GM21576 (cell line): ENCODE data around the gene HTR3D.
"Not testable (repeated sequence)": the region's sequence is repeated elsewhere in the genome, so short reads cannot be mapped to it uniquely, and the experiment has no call there.

ENCODE experiments used
- ATAC-seq: cut with Tn5 transposase; IDR thresholded peaks from one replicate; pipeline ENCODE4 v1.9.1; 2021; ENCODE audit warnings: mild to moderate bottlenecking, moderate library complexity; ENCODE audit not compliant: unreplicated experiment

The HTR3D gene

DNA sequence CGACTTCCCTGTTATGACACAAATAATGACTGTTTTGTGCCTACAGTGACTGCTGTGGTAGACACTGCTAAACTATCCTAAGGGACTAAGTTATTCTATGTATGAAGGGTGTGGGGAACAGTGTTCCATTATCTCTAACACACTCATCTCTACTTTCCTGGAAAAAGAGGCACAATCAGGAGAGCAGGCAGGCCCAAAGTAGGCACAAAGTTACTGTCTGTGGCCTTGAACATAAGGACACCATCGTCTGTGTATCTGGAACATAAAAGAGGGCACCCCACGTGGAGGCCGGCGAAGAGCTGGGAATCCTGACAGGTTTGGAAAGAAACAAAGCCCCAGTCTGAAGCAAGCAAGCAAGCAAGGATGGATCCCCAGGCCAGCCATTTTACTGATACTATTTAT is 15.4 kb upstream of the HTR3D start:
- ATAC-seq: no peak

DNA sequence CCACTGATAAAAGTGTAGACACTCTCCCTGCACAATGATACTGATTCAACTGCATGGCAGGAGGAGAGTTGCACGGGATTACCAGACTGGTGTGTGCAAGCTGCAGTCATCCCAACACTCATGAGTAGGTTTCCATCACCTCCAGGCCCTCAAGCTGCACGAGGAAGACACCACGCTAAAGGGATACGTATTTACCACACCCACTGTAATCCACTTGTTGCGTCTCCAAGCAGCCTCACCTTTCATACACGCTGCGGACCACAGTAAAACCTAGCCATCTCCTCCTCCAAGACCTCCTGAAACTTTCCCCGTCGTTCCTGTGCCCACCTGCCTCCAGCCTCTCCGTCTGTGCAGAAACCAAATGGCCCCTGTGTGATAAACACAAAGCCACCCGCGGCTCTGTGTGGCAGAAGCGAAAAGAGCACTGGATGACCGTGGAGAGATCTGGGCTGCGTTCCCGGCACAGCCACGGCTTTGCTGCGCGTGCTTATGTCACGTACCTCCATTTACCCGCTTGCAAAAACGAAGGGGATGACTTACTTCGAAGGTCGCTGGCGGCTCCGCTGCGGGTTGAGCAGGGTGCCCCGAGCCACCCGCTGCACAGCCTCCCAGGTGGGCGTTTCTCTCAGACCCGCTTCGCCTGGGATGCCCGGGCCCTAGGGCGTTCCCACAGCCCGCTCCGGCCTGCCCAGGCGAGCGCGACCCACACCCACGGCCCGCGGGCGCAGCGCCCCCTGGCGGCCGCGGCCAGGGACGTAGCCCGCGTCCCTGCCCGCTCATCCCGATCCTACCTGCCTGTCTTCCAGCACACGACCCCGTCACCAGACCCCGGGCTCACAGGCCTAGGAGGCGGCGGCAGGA is 14.5 kb upstream of the HTR3D start:
- peak; percentile 54 for ATAC-seq

DNA sequence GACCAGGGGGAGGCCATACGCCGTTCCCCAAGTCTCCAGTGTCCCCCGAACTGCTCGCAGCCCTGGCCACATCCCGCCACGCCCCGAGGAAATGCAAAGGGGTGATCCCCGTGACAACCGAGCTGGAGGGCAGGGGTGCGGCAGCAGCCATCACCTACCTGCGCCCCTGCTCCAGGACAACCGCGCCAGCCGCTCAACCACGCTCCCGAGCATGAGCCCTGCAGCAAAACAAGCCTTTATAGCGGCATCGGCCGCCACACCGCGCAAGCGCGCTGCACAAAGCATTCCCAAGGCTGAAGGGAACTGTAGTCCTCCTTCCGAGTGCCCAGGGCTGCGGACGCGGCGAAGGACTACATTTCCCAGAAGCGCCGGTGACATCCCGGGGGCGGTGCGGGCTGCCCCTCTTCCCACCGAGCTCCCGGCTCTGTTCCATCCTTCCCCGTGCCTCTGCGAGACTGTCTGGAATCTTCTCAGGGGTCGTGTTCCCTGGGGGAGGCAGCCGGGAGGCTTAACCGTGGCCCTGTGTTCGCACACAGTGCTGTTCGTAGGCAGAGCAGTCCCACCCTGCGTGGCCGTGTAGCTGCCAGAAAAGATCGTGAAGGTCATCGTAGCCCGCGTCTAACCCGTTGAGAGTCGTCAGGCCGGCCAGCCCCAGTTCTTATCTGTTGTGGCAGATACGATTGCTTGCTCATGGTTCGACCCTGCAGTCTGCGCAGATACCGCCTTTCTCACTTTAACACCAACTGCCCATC is 13.7 kb upstream of the HTR3D start, which contains the start of gene ABCC5:
ABCC5 (minus strand) TSS at position 213 of the 752 bp plus-strand sequence. CDS start 3,492 bp downstream, outside the sequence.
- ATAC-seq: peak; percentile 98

DNA sequence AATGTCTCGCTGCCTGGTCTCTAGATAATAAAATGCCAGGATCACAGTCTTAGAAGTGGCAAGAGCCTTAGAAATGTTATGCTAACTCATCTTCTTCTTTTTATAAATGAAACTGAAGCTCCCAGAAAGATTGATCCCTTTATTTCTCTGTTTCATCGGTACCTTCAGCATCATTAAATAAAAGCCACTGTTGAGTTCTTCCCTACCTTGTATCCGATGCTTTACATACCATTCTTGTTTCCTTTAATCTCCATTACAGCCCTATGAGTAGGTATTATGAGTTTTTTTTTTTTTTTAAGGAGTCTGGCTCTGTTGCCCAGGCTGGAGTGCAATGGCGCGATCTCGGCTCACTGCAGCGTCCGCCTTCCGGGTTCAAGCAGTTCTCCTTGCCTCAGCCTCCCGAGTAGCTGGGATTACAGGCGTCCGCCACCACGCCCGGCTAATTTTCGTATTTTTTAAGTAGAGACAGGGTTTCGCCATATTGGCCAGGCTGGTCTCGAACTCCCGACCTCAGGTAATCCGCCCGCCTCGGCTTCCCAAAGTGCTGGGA is 13.0 kb upstream of the HTR3D start:
- no peak for ATAC-seq

DNA sequence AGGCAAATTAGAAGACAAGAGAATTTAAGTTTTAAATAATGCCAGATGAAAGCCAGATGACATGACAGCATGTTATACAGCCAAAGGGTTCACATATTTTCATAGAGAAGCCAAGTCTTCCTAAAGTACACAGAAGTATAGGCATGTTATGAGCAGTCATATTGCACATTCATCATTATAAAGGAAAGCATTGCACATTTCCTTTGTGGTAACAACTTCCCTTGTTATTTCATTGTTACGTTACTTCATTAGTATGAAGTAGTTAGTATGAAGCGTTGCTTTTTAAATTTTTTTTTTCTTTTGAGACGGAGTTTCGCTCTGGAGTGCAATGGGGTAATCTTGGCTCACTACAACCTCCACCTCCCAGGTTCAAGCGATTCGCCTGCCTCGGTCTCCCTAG is 9.2 kb upstream of the HTR3D start:
- no peak for ATAC-seq

DNA sequence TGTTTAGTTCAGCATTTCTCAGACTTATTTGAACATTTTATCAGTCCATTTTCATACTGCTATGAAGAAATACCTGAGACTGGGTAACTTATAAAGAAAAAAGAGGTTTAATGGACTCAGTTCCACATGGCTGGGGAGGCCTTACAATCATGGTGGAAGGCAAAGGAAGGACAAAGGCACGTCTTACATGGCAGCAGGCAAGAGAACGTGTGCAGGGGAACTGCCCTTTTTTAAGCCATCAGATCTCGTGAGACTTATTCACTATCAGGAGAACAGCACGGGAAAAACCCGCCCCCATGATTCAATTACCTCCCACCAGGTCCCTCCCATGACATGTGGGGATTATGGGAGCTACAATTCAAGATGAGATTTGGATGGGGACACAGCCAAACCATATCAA is 6.3 kb upstream of the HTR3D start:
- ATAC-seq: not testable (repeated sequence)

DNA sequence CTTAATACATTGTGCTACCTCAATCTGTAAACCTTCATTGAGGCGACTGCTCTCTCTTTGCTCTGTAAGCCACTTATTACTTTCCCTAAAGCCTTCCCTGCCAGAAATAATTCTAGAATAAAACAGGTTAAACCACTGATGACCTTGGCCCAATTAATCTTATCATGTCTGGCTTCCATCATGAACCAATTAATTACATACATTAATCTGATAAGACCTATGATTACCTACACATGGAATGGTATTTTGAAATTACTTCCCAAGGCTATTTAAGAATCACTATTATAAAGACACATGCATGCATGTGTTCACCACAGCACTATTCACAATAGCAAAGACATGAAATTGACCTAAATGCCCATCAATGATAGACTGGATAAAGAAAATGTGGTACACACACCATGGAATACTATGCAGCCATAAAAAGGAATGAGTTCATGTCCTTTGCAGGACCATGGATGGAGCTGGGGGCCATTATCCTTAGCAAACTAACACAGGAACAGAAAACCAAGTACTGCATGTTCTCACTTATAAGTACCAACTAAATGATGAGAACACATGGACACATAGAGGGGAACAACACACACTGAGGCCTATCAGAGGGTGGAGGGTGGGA is 3.2 kb upstream of the HTR3D start:
- not testable (repeated sequence) for ATAC-seq

DNA sequence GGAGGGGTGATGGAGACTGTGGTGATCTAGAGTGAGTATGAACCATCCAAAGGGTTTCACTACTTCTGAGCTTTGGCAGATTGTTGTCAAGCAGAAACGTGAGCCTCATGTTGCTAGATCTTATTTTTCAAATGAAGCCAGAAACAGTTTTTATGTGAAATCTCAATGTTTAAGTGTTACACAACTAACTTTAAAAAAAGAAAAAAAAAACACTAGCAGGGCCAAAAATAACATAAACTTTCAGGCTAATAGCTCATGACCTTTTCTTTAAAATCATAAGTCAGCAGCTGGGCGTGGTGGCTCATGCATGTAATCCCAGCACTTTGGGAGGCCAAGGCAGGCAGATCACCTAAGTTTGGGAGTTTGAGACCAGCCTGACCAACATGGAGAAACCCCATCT is 2.1 kb upstream of the HTR3D start:
- no peak for ATAC-seq

DNA sequence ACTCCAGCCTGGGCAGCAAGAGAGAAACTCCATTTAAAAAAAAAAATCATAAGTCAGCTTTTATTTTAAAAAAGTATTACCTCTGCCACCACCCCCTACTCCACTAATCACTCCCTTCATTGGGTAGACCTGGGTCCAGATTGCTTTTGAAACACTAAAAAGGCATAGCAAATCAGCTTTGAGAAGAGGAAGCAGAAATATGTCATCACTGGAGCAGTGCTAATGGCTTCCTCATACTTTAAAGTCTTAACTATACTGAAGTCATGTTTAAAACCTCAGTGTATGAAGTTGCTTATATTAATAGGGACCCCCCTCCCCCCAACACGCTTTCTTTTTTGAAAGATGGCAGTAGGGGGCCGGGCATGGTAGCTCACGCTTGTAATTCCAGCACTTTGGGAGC is 1.0 kb upstream of the HTR3D start:
- no peak for ATAC-seq

DNA sequence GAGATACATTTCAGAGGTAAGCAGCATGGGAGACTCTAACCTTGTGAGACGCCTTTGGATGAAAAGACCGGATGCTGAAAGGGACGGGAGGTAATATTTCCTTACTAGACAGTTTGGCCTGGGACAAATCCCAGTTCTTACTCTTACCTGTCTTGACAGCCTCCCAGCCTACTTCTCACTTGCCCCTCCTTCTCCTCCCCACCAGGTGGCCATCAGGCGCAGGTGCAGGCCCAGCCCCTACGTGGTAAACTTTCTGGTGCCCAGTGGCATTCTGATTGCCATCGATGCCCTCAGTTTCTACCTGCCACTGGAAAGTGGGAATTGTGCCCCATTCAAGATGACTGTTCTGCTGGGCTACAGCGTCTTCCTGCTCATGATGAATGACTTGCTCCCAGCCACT is 6.3 kb downstream of the HTR3D start:
- no peak for ATAC-seq

DNA sequence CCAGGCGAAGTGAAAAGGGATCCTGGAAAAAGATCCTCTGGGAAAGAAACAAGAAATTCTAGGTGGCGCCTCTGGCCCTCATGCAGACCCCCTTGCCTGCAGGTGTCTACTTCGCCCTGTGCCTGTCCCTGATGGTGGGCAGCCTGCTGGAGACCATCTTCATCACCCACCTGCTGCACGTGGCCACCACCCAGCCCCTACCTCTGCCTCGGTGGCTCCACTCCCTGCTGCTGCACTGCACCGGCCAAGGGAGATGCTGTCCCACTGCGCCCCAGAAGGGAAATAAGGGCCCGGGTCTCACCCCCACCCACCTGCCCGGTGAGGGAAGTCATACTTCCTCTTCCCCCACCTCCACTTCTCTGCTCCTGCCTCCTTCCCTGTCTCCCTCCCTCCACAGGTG is 6.8 kb downstream of the HTR3D start:
- not testable (repeated sequence) for ATAC-seq

DNA sequence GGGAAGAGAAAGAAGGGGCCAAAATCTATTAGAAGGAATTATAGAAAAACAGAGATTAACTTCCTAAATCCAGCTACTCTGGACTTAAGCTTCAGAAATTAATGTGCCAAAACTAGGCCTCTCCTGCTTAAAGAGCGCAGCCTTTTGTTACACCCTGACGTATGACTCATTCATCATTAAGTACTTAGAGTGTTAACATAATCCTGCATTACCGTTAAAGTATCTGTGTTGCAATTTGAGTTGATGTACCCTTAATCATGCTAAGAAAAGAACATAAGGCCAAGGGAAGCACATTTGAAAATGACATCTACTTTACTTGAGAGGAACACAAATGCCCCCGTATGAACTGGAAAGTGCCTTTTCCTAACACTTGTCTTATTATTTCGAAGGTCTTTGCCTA is 7.9 kb downstream of the HTR3D start:
- no peak for ATAC-seq

DNA sequence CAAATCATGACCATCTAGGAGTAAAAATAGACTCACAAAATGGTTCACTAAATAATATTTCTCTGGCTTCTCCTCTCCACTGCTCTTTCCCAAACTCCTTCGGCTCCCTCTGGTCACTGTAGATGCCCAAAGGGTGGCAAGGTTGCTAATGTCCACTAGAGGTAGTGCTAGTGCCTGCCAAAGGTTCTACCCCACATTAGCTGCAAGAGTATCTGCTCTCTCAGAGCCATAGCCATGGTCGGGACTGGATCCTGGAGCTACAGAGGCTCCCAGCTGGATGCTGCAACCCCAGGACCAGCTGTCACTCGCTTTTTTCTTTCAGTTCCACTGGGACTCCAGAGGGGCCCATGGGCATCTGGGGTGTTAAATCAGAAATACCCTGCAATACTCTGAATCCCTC is 8.5 kb downstream of the HTR3D start:
- no peak for ATAC-seq

DNA sequence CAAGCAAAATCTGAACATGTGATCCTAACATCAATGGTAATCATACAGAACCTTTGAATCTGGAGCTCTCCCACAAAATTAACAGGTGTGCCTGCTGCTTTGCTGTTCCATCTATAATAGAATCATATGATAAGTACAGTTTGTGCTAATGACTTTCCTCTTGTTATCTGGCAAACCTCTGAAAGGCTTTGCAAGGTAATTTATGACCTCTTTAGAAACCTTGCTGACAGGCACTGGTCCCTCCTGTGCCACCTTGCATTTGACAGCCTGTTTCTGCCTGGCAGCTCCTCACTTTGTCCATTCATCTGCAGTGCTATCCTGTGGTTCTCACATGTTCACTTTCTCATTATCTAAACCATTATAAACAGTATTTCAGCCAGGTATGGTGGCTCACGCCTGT is 11.1 kb downstream of the HTR3D start:
- ATAC-seq: no peak

DNA sequence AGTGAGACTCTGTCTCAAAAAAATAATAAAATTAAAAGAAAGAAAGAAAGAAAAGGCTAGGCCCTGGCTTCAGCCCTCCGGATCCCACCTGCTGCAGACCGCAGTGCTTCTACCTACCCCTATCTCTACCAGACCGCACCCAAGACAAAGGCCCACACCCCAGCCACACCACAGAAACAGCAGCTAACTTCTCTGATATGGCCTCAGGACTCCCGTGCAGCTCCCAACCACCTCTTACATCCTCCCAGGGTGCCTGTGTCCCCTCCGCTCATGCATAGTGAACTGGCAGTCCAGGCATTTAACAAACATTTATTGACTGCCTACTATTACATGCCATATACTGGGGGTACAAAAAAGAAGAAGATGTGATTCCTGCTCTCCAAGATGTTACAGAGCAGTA is 14.5 kb downstream of the HTR3D start:
- no peak for ATAC-seq

DNA sequence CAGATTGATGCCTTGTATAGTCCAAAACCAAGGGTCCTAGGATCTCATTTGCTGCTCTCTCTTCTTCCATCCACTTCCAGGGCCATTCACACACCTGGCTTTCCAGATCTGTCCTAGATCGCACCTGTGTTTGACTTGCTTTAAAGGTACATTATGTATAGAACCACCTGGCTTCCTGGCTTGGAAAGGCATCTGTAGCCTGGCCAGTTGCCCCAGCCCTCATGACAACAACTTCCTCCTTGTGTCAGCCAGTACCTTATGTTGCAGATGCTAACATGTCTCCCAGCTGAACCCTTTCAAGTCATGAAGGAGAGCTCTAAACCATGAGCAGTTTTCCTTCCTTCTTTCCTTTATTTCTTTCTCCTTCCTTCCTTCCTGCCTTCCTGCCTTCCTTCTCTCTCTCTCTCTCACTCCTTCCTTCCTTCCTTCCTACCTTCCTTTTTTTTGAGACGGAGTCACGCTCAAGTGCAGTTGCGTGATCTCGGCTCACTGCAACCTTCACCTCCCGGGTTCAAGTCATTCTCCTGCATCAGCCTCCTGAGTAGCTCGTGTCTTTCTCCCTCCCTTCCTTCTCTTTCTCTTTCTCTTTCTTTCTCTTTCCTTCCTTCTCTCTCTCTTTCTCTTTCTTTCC is 18.8 kb downstream of the HTR3D start:
- no peak for ATAC-seq

DNA sequence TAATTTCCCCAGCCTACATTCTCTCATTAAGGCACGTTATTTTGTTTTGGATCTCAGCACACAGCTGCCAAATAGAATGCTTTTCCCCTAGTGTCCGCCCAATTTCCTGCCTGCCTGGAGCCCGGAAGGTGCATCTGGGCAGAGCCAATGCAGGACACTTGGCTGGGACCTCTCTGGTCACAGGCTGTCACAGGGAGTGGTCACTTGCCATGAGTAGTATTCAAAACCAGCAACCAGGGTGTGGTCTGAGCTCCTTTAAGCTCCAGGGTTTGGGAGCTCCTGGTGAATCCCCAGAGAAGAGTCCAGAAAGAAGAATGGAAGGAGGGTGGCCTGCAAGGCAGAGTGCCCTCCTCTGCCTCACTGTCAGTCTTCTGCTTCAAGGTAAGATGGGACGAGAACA is 21.2 kb downstream of the HTR3D start, which contains the start of gene HTR3C:
HTR3C (plus strand) TSS at position 281 of the 400 bp plus-strand sequence; CDS start at position 315, 34 bp downstream.
- ATAC-seq: no peak

DNA sequence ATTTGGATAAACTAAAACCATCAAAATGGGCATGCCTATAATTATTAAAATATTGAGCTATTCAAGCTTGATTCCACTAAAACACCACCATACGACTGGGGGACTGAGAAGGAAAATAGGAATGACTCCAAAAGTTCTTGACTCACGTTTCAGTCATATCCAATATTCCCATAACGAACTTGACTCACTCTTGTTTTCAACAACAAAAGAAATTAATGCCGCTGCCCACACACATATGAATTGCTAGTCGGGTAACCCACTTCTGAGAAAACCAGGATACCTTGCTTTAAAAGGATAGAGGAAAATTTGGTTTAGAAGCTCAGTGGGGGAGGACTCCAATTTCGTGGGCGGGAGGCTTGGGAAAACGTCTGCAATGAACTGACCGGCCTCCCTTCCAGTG is 26.5 kb downstream of the HTR3D start:
- ATAC-seq: no peak

DNA sequence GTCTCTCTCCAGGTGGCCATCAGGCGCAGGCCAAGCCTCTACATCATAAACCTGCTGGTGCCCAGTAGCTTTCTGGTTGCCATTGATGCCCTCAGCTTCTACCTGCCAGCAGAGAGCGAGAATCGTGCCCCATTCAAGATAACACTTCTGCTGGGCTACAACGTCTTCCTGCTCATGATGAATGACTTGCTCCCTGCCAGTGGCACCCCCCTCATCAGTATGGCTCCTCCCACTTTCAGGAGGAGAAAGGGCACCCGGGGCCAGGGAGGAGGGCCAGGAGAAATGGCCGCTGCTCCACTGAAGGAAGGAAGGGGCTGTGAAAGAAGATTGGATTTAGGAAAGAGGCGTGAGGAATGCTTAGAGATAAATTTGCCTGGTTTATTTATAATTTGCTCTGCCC is 27.9 kb downstream of the HTR3D start:
- no peak for ATAC-seq

DNA sequence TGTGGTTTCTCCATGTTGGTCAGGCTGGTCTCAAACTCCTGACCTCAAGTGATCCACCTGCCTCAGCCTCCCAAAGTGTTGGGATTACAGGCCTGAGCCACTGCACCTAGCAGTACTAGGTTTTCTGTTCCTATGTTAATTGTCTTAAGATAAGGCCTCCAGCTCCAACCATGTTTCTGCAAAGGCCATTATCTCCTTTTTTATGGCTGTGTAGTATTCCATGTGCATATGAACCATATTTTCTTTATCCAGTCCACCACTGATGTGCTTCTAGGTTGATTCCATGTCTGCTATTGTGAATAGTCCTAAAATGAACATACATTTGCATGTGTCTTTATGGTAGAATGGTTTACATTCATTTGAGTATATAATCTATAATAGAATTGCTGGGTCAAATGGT is 31.1 kb downstream of the HTR3D start:
- no peak for ATAC-seq

DNA sequence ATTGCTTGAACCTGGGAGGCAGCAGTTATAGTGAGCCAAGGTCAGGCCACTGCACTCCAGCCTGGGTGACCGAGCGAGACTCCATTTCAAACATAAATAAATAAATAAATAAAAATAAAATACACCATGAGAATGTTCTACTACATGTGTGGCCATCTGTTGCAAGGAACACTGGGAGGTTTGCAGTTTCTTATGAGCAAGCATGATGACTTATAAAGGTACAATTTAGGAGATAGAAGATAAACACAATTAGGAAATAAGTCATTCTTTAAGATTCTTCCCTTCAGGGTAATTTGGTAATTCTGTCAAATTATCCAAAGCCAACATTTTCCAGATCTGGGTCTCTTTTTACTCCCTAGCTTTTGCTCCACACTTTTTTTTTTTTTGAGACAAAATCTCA is 34.7 kb downstream of the HTR3D start:
- ATAC-seq: no peak
